Activated naive CD8-positive, alpha-beta T cell treated with anti-CD3 and anti-CD28 coated beads for 36 hours (primary cell): ENCODE measurements around the gene RYR3. TPM values are rescaled to one million over a fixed set of nuclear protein-coding genes. Genes with fewer than 3 reads are reported as not detected.
"Not testable (repeated sequence)": the region's sequence is repeated elsewhere in the genome, so short reads cannot be mapped to it uniquely, and the experiment has no call there.

Experiments used
- DNase-seq: peaks from one replicate; pipeline ENCODE4 v3.0.0; 2021
- H3K27ac Mint-ChIP-seq: one replicate; pipeline ENCODE4 v1.8.0; 2022; ENCODE audit warnings: mild to moderate bottlenecking, moderate library complexity, mixed read lengths
- H3K27me3 Mint-ChIP-seq: one replicate; pipeline ENCODE4 v1.8.0; 2022; ENCODE audit warnings: mild to moderate bottlenecking, mixed read lengths
- H3K36me3 Mint-ChIP-seq: one replicate; pipeline ENCODE4 v1.8.0; 2021; ENCODE audit warnings: mild to moderate bottlenecking, mixed read lengths
- H3K4me1 Mint-ChIP-seq: one replicate; pipeline ENCODE4 v1.8.0; 2021; ENCODE audit warnings: mixed read lengths
- H3K4me3 Mint-ChIP-seq: one replicate; pipeline ENCODE4 v1.8.0; 2022; ENCODE audit warnings: mild to moderate bottlenecking, moderate library complexity, mixed read lengths
- H3K9me3 Mint-ChIP-seq: one replicate; pipeline ENCODE4 v1.8.0; 2022; ENCODE audit warnings: mixed read lengths
- total RNA-seq, 2 experiments: library from RNA; stranded (reverse); gene quantifications; one replicate each; pipeline ENCODE4 v1.2.3, GENCODE V29; 2021

Gene RYR3
- total RNA-seq, 2 experiments from 2014 or later, result not detected

- Mint-ChIP-seq H3K9me3 (no peaks in the 10 kb centered on the region), H3K27me3 (peaks cover 4% of the 10 kb centered on the region), H3K36me3 (no peaks in the 10 kb centered on the region), H3K4me3 (no peak overlapping the region), H3K4me1 (peaks cover 4% of the 10 kb centered on the region), H3K27ac (no peak overlapping the region)
- no peak for DNase-seq
Measured at GRCh38 chr15:33788906-33789540, 478.3 kb downstream of the RYR3 start.

GRCh38 chr15:33794453-33794852 is 483.7 kb downstream of the RYR3 start:
- H3K27ac Mint-ChIP-seq, result no peak overlapping the region
- H3K36me3 Mint-ChIP-seq, result no peaks in the 10 kb centered on the region
- DNase-seq, result no peak
- H3K27me3 Mint-ChIP-seq, result no peaks in the 10 kb centered on the region
- H3K4me3 Mint-ChIP-seq, result no peak overlapping the region
- H3K9me3 Mint-ChIP-seq, result no peaks in the 10 kb centered on the region
- no peaks in the 10 kb centered on the region for H3K4me1 Mint-ChIP-seq

GRCh38 chr15:33795070-33795469 is 484.3 kb downstream of the RYR3 start:
- H3K4me3 Mint-ChIP-seq, result no peak overlapping the region
- no peaks in the 10 kb centered on the region for H3K9me3 Mint-ChIP-seq
- DNase-seq, result no peak
- no peaks in the 10 kb centered on the region for H3K4me1 Mint-ChIP-seq
- no peaks in the 10 kb centered on the region for H3K27me3 Mint-ChIP-seq
- H3K27ac Mint-ChIP-seq, result no peak overlapping the region
- H3K36me3 Mint-ChIP-seq, result no peaks in the 10 kb centered on the region

GRCh38 chr15:33797651-33798050 is 486.9 kb downstream of the RYR3 start:
- H3K9me3 Mint-ChIP-seq, result no peaks in the 10 kb centered on the region
- no peak overlapping the region for H3K4me3 Mint-ChIP-seq

GRCh38 chr15:33801954-33802353 is 491.2 kb downstream of the RYR3 start:
- Mint-ChIP-seq H3K9me3 (no peaks in the 10 kb centered on the region), H3K27me3 (peaks cover 3% of the 10 kb centered on the region)

More at GRCh38 chr15:33797651-33798050, 486.9 kb downstream of the RYR3 start:
- H3K36me3 Mint-ChIP-seq, result no peaks in the 10 kb centered on the region
- no peaks in the 10 kb centered on the region for H3K4me1 Mint-ChIP-seq
- DNase-seq, result no peak
- H3K27ac Mint-ChIP-seq, result no peak overlapping the region
- no peaks in the 10 kb centered on the region for H3K27me3 Mint-ChIP-seq

GRCh38 chr15:33807665-33808064 is 496.9 kb downstream of the RYR3 start:
- Mint-ChIP-seq H3K27ac (no peak overlapping the region), H3K9me3 (no peaks in the 10 kb centered on the region), H3K4me3 (no peak overlapping the region), H3K4me1 (no peaks in the 10 kb centered on the region), H3K27me3 (peaks cover 12% of the 10 kb centered on the region), H3K36me3 (no peaks in the 10 kb centered on the region)
- DNase-seq, result no peak

More at GRCh38 chr15:33801954-33802353, 491.2 kb downstream of the RYR3 start:
- H3K27ac Mint-ChIP-seq, result no peak overlapping the region
- no peaks in the 10 kb centered on the region for H3K36me3 Mint-ChIP-seq
- no peak overlapping the region for H3K4me3 Mint-ChIP-seq
- DNase-seq, result no peak
- H3K4me1 Mint-ChIP-seq, result no peaks in the 10 kb centered on the region

- H3K4me3 Mint-ChIP-seq, result no peak overlapping the region
- DNase-seq, result no peak
- H3K27ac Mint-ChIP-seq, result no peak overlapping the region
- H3K36me3 Mint-ChIP-seq, result no peaks in the 10 kb centered on the region
- peaks cover 12% of the 10 kb centered on the region for H3K27me3 Mint-ChIP-seq
- no peaks in the 10 kb centered on the region for H3K4me1 Mint-ChIP-seq
- H3K9me3 Mint-ChIP-seq, result no peaks in the 10 kb centered on the region
Measured at GRCh38 chr15:33808720-33809457, 498.1 kb downstream of the RYR3 start.

- no peak for DNase-seq
- H3K9me3 Mint-ChIP-seq, result no peaks in the 10 kb centered on the region
- peaks cover 12% of the 10 kb centered on the region for H3K27me3 Mint-ChIP-seq
- no peaks in the 10 kb centered on the region for H3K4me1 Mint-ChIP-seq
- H3K36me3 Mint-ChIP-seq, result no peaks in the 10 kb centered on the region
- H3K4me3 Mint-ChIP-seq, result no peak overlapping the region
- H3K27ac Mint-ChIP-seq, result no peak overlapping the region
Measured at GRCh38 chr15:33810073-33810595, 499.4 kb downstream of the RYR3 start.

- no peaks in the 10 kb centered on the region for H3K9me3 Mint-ChIP-seq
- H3K4me3 Mint-ChIP-seq, result no peak overlapping the region
- no peak overlapping the region for H3K27ac Mint-ChIP-seq
- H3K27me3 Mint-ChIP-seq, result peaks cover 12% of the 10 kb centered on the region
- no peaks in the 10 kb centered on the region for H3K36me3 Mint-ChIP-seq
- no peaks in the 10 kb centered on the region for H3K4me1 Mint-ChIP-seq
- DNase-seq, result no peak
Measured at GRCh38 chr15:33810806-33811205, 500.0 kb downstream of the RYR3 start.

- no peak for DNase-seq
- H3K27ac Mint-ChIP-seq, result no peak overlapping the region
- peaks cover 7% of the 10 kb centered on the region for H3K27me3 Mint-ChIP-seq
- H3K4me3 Mint-ChIP-seq, result no peak overlapping the region
- no peaks in the 10 kb centered on the region for H3K36me3 Mint-ChIP-seq
- no peaks in the 10 kb centered on the region for H3K9me3 Mint-ChIP-seq
- H3K4me1 Mint-ChIP-seq, result no peaks in the 10 kb centered on the region
Measured at GRCh38 chr15:33813891-33814290, 503.1 kb downstream of the RYR3 start.

GRCh38 chr15:33819499-33819898 is 508.7 kb downstream of the RYR3 start:
- not testable (repeated sequence) for H3K9me3 Mint-ChIP-seq, H3K27me3 Mint-ChIP-seq, H3K27ac Mint-ChIP-seq, DNase-seq, H3K4me1 Mint-ChIP-seq, H3K36me3 Mint-ChIP-seq, H3K4me3 Mint-ChIP-seq

GRCh38 chr15:33822479-33822878 is 511.7 kb downstream of the RYR3 start:
- H3K27me3 Mint-ChIP-seq, result peaks cover 10% of the 10 kb centered on the region
- DNase-seq, result no peak
- H3K4me3 Mint-ChIP-seq, result no peak overlapping the region
- no peaks in the 10 kb centered on the region for H3K4me1 Mint-ChIP-seq
- H3K9me3 Mint-ChIP-seq, result no peaks in the 10 kb centered on the region
- H3K27ac Mint-ChIP-seq, result no peak overlapping the region
- H3K36me3 Mint-ChIP-seq, result no peaks in the 10 kb centered on the region

- H3K27ac Mint-ChIP-seq, result no peak overlapping the region
- H3K36me3 Mint-ChIP-seq, result no peaks in the 10 kb centered on the region
- no peak for DNase-seq
- H3K4me3 Mint-ChIP-seq, result no peak overlapping the region
- H3K4me1 Mint-ChIP-seq, result no peaks in the 10 kb centered on the region
- no peaks in the 10 kb centered on the region for H3K9me3 Mint-ChIP-seq
- peaks cover 8% of the 10 kb centered on the region for H3K27me3 Mint-ChIP-seq
Measured at GRCh38 chr15:33823119-33823518, 512.4 kb downstream of the RYR3 start.

- Mint-ChIP-seq H3K36me3 (no peaks in the 10 kb centered on the region), H3K27ac (no peak overlapping the region), H3K4me1 (no peaks in the 10 kb centered on the region), H3K4me3 (no peak overlapping the region), H3K27me3 (peaks cover 15% of the 10 kb centered on the region), H3K9me3 (no peaks in the 10 kb centered on the region)
- no peak for DNase-seq
Measured at GRCh38 chr15:33825453-33825852, 514.7 kb downstream of the RYR3 start.

- no peak overlapping the region for H3K27ac Mint-ChIP-seq
- no peak overlapping the region for H3K4me3 Mint-ChIP-seq
- H3K27me3 Mint-ChIP-seq, result peaks cover 15% of the 10 kb centered on the region
- no peaks in the 10 kb centered on the region for H3K36me3 Mint-ChIP-seq
- H3K4me1 Mint-ChIP-seq, result no peaks in the 10 kb centered on the region
- no peak for DNase-seq
- H3K9me3 Mint-ChIP-seq, result no peaks in the 10 kb centered on the region
Measured at GRCh38 chr15:33826201-33826600, 515.4 kb downstream of the RYR3 start.

GRCh38 chr15:33830351-33830750 is 519.6 kb downstream of the RYR3 start:
- no peak for DNase-seq
- peaks cover 15% of the 10 kb centered on the region for H3K27me3 Mint-ChIP-seq
- no peaks in the 10 kb centered on the region for H3K9me3 Mint-ChIP-seq
- H3K36me3 Mint-ChIP-seq, result no peaks in the 10 kb centered on the region
- H3K4me3 Mint-ChIP-seq, result no peak overlapping the region
- H3K27ac Mint-ChIP-seq, result no peak overlapping the region
- no peaks in the 10 kb centered on the region for H3K4me1 Mint-ChIP-seq
